Ovary (tissue), 3 donors: ENCODE data around the gene NAALAD2.
"Not testable (repeated sequence)": the region's sequence is repeated elsewhere in the genome, so short reads cannot be mapped to it uniquely, and the experiment has no call there.

ENCODE experiments used
- EP300 ChIP-seq: sonication (generic); formaldehyde crosslinking; IDR thresholded peaks from one replicate; pipeline ENCODE4 v1.6.1; 2017; ENCODE audit warnings: antibody characterized with exemption
- POLR2A ChIP-seq: fragments of 450-650 bp; IDR thresholded peaks from one replicate; pipeline ENCODE4 v1.6.1; 2017; ENCODE audit warnings: antibody characterized with exemption, mild to moderate bottlenecking, moderate library complexity
- TF ChIP-seq, protein P1 (sequence below), 3 donors: fragments of 450-650 bp in 2 of 3; fragments of 200-600 bp in 1 of 3; IDR thresholded peaks; one replicate each; pipeline versions ENCODE4 v1.5.1 to v1.8.0; 2016 to 2022; ENCODE audit warnings: antibody characterized with exemption in 3 of 3, mild to moderate bottlenecking in 1 of 3
- donor health status: DM: no; HTN: no; CAD: no.

DNA sequence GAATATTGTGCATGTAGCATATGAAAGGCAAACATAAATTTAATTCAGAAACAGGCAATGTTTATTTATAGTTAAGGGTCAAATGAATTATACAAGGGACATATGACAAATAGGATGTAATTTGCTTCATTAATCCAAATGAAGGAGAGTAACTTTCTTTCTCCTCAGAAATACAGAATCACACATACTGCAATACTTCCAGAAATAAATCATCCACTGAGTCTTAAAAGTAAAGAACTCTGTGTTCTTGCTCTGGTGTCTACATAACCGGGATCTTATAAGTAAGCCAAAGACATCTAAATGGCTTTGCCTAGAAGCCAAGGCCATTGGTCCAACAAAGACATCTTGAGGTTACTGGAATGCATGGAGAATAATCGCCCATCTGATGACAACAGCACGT is 48.8 kb upstream of the NAALAD2 start, which contains the start of gene UBTFL1:
- TF ChIP-seq, protein P1, sequence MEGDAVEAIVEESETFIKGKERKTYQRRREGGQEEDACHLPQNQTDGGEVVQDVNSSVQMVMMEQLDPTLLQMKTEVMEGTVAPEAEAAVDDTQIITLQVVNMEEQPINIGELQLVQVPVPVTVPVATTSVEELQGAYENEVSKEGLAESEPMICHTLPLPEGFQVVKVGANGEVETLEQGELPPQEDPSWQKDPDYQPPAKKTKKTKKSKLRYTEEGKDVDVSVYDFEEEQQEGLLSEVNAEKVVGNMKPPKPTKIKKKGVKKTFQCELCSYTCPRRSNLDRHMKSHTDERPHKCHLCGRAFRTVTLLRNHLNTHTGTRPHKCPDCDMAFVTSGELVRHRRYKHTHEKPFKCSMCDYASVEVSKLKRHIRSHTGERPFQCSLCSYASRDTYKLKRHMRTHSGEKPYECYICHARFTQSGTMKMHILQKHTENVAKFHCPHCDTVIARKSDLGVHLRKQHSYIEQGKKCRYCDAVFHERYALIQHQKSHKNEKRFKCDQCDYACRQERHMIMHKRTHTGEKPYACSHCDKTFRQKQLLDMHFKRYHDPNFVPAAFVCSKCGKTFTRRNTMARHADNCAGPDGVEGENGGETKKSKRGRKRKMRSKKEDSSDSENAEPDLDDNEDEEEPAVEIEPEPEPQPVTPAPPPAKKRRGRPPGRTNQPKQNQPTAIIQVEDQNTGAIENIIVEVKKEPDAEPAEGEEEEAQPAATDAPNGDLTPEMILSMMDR (IDR thresholded peaks at IDR 0.05) = not testable (repeated sequence)
- TF ChIP-seq POLR2A, EP300: not testable (repeated sequence)
